ENCODE data around the gene POC1B. TPM values are rescaled to one million over a fixed set of nuclear protein-coding genes. Genes with fewer than 3 reads are reported as not detected.

The POC1B gene
- total RNA-seq, 4 donors from 2014 or later = 17.9 to 34.8 (median 23.6) TPM

DNA sequence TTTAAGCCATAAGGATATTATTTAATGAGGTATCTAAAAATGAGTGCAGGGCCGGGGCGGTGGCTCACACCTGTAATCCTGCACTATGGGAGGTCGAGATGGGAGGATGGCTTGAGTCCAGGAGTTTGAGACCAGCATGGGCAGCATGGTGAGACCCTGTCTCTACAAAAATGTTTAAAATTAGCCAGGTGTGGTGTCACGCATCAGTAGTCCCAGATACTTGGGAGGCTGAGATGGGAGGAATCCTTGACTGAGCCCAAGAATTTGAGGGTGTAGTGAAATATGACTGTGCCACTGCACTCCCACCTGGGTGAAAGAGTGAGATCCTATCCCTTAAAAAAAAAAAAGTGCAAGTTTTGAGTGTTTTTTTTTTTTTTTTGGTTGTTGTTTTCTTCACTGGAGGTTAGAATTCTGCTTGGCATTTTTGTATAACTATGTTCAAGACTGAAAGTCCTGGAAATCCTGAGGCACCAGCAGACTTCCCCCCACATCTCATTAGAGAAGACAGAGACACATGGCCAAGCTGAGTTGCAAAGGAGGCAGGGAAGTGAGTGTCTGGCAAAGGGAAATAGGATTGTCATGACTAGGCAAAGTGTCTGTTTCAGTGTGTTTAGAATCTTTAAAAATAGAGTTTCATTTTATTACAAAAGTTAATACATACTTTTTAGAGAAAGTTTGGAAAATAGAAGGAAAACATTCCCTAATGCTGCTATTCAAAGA is 120.1 kb downstream of the POC1B start:
- DNase-seq (ENCODE audit: low spot score) (no peak), ATAC-seq (ENCODE audit: low FRiP score) (no peak)
- TF ChIP-seq, protein P1, sequence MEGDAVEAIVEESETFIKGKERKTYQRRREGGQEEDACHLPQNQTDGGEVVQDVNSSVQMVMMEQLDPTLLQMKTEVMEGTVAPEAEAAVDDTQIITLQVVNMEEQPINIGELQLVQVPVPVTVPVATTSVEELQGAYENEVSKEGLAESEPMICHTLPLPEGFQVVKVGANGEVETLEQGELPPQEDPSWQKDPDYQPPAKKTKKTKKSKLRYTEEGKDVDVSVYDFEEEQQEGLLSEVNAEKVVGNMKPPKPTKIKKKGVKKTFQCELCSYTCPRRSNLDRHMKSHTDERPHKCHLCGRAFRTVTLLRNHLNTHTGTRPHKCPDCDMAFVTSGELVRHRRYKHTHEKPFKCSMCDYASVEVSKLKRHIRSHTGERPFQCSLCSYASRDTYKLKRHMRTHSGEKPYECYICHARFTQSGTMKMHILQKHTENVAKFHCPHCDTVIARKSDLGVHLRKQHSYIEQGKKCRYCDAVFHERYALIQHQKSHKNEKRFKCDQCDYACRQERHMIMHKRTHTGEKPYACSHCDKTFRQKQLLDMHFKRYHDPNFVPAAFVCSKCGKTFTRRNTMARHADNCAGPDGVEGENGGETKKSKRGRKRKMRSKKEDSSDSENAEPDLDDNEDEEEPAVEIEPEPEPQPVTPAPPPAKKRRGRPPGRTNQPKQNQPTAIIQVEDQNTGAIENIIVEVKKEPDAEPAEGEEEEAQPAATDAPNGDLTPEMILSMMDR (IDR thresholded peaks at IDR 0.05) = no peak

DNA sequence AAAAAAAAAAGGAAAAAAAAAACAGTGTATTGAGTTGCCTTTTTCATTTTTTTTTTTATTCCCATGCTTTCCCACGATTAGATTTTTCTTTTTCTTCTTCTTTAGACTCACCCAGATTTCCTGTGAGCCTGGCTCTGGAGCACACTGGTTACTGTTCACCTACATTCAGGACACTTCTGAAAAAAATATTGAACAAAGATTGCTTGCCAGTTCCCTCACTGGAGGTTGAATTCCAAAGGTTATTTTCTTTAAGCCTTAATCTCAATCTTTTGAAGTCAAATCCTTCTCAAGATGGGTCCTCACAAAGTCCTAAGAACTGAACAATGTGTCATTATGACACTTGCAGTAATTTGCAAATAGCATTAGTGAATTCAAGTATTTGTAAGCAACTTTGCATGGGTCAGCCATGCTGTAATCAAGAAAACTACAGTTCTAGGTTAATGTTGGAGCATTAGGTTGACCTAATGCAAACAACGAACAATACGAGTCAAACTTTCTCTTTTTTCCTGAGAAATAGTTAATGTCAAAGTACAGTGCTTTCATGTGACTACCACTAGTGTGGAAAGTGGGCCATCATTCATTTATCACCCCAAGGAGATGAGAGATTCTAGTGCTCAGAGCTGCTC is 124.3 kb downstream of the POC1B start:
- ATAC-seq (ENCODE audit: low FRiP score) (no peak), DNase-seq (ENCODE audit: low spot score) (no peak)
- TF ChIP-seq, protein P1 (IDR thresholded peaks at IDR 0.05) = no peak

DNA sequence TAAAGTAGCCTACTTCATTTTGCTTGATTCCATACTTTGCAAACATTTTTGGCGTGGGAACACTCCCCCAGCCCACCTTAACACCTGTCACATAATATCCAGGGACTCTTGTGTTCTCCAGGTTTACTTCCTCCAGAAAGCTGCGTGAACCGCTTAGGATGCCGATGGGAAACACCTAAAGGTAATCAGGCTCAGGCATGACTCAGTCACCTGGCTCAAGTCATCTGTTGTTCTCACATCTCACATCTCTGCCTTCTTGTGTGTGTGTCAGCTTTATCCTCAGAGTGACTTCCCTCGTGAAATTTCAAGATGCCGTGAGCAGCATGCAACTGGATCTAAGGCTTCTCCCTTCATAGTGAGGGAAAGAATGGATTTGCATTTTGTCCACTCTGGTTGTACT is 125.4 kb downstream of the POC1B start:
- no peak for DNase-seq (ENCODE audit: low spot score)
- ATAC-seq (ENCODE audit: low FRiP score) = no peak
- TF ChIP-seq, protein P1 (IDR thresholded peaks at IDR 0.05) = no peak

DNA sequence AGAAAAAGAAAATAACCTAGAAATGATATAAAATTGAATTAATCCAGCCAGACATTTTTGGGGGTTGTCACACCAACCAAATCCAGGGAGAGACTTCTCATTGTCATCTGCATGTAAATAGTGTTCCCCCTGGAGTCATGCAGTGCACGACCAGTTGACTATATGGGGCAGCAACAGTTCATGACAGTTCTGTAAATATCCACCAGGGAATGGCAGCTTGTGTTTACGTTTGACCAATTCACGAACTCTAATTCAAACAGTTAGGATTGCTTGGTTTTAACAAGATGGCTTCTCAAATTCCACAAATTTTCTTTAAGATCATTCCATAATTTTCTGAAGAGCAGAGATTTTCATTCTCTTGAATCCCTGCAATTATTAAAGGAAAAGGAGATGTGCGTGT is 130.1 kb downstream of the POC1B start:
- no peak for ATAC-seq (ENCODE audit: low FRiP score)
- DNase-seq (ENCODE audit: low spot score) = no peak
- TF ChIP-seq, protein P1 (IDR thresholded peaks at IDR 0.05) = no peak

DNA sequence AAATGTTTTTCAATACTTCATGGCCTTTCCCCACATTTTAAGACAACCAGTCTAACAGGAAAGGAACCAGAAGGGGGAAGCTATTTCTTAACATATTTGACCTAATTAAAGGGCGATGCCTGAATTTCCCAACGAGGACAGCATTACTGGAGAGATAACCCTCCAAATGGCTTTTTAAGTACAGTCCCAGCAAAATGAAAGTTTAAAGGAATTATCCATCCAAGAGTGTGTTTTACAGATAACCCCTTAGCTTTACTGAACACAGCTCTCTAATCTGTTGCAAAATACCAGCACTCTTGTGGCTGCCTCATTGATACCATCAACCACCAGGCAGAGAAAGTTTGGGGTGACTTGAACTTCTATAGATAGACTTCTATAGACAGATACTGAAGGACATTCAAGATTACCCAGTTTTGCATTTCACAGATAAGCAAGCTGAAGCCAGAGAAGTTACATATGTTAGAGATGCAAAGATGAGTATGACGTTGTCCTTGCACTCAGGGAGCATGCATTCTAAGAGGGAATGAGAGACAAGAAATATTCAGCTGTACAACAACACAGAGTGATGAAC is 132.2 kb downstream of the POC1B start:
- TF ChIP-seq, protein P1 (IDR thresholded peaks at IDR 0.05) = no peak
- DNase-seq (ENCODE audit: low spot score) (no peak), ATAC-seq (ENCODE audit: low FRiP score) (no peak)

DNA sequence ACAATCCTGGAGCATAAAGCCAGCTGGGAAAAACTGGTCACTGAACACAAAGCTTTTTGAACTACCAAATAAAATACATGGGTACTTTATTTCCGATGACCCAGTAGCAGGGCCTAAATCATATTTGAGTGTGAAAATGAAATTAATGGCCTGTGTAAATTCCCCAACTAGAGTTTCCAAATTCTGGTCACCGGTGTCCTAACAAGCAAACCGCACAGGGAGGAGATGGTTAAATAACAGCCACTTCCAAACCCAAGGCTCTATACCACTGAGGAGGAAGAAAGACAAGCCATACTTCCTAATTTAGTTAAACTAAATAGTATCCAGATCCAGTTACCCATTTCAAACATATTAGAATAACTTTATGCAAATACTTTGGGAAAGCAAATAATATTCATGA is 133.5 kb downstream of the POC1B start:
- no peak for ATAC-seq (ENCODE audit: low FRiP score)
- TF ChIP-seq, protein P1 (IDR thresholded peaks at IDR 0.05) = no peak
- DNase-seq (ENCODE audit: low spot score) = no peak
